Testis (tissue), 2 donors: ENCODE measurements around the gene SPAAR.

Experiments
- POLR2A ChIP-seq: fragments of 450-650 bp; IDR thresholded peaks from one replicate; pipeline ENCODE4 v1.6.1; 2017; ENCODE audit warnings: antibody characterized with exemption, mild to moderate bottlenecking, moderate library complexity
- TF ChIP-seq, protein P1 (sequence below), 3 experiments: fragments of 450-650 bp in 2 of 3; fragments of 200-600 bp in 1 of 3; sonication (generic) in 1 of 3; IDR thresholded peaks; one replicate each; pipeline ENCODE4 v1.5.1; 2016 to 2019; ENCODE audit warnings: antibody characterized with exemption in 3 of 3, mild to moderate bottlenecking in 2 of 3, moderate library complexity in 1 of 3

DNA sequence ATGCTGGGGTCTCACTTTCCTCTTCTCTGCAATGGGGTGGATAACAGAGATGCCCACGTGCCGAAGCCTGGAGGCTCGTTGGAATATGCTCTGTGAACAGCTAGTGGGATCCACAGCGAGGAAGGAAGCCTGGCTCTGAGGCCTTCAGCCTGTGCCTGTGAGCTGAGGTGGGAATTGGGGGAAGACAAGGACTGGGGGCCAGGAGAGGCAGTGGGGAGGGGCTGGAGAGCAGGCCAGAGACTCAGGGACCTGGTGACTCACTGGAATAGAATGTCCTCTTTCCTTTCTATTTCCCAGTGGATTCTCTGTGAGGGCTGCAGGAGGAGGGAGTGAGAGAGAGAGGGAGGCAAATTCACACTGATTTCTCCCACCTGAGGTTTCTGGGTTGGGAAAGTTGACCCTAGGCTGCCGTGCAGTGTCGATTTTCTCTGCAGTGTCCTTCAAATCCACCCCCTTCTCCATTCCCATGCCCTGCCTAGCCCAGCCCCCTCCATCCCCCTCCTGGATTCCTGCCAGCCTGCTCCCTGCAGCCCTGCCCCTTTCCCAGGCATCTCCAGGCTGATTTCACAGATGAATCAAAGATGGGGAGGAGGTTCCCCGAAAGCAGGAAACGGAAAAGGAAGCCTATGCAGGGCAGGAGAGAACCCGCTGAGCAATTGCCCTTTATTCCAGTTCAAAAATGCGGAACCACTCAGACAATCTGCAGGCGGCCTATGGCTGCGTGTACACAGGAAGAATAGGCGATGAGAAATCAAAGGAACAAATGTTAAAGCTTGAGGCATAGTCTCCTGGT is 1.4 kb upstream of the SPAAR start:
- TF ChIP-seq, protein P1, sequence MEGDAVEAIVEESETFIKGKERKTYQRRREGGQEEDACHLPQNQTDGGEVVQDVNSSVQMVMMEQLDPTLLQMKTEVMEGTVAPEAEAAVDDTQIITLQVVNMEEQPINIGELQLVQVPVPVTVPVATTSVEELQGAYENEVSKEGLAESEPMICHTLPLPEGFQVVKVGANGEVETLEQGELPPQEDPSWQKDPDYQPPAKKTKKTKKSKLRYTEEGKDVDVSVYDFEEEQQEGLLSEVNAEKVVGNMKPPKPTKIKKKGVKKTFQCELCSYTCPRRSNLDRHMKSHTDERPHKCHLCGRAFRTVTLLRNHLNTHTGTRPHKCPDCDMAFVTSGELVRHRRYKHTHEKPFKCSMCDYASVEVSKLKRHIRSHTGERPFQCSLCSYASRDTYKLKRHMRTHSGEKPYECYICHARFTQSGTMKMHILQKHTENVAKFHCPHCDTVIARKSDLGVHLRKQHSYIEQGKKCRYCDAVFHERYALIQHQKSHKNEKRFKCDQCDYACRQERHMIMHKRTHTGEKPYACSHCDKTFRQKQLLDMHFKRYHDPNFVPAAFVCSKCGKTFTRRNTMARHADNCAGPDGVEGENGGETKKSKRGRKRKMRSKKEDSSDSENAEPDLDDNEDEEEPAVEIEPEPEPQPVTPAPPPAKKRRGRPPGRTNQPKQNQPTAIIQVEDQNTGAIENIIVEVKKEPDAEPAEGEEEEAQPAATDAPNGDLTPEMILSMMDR (IDR thresholded peaks at IDR 0.05), result no peak
- TF ChIP-seq POLR2A, result no peak
